ENCODE data around the gene ZC3H10. TPM values are rescaled to one million over a fixed set of nuclear protein-coding genes. Genes with fewer than 3 reads are reported as not detected.
A peak's percentile ranks its signal among the peaks of the same experiment; 100 is the strongest.

Gene ZC3H10
- total and polyA plus RNA-seq, 2 of the 4 experiments (the other 2 are of a cell fraction), result 1.5 to 3.6 TPM

GRCh38 chr12:56104815-56105608, 13.1 kb upstream of the ZC3H10 start (continued):
- peak; percentile 19; the same call in 1 of the 2 replicates for TF ChIP-seq USF2 (IDR thresholded peaks at IDR 0.05; ENCODE audit: low read depth, low read length)

- Histone ChIP-seq H3K27ac (ENCODE audit: insufficient read depth, low read length) (no peak overlapping the region), H3K27me3 (ENCODE audit: control insufficient read depth, insufficient read depth, low read length) (no peaks in the 10 kb centered on the region), H2BK15ac (ENCODE audit: low read depth, low read length) (no peak overlapping the region), H2AFZ (replicated peaks; ENCODE audit: low read length, poor library complexity) (no peak overlapping the region), H3K79me1 (ENCODE audit: low read depth in 1 of 2, low read length in 2 of 2) (peaks cover 17 to 28% of the 10 kb centered on the region in 2 experiments; a peak in 3 of 4 replicates), H3K23ac (ENCODE audit: low read depth, low read length) (peak overlapping the region; percentile 91), H3K36me3 (ENCODE audit: control insufficient read depth, insufficient read depth, low read length) (peaks cover 25% of the 10 kb centered on the region), H4K20me1 (ENCODE audit: insufficient read depth, low read length) (peaks cover 12% of the 10 kb centered on the region), H3K56ac (ENCODE audit: extremely low read depth, insufficient read depth, low read length) (peak overlapping the region; percentile 50), H3K4me3 (ENCODE audit: insufficient read depth, low read depth, low read length) (peak overlapping the region; percentile 88), H2AK9ac (replicated peaks; ENCODE audit: low read depth, low read length, poor library complexity) (no peak overlapping the region), H2AK5ac (ENCODE audit: low read depth, low read length) (peak overlapping the region; percentile 52; the same call in 1 of the 2 replicates), H4K8ac (ENCODE audit: low read depth in 2 of 2, low read length in 2 of 2) (0 out of 4 replicates have a peak overlapping the region, but pooled peaks of 1 of the 2 experiments have one; percentile 85), H3K18ac (ENCODE audit: low read depth, low read length) (no peak overlapping the region), H3K9ac (ENCODE audit: low read depth, low read length) (peak overlapping the region; percentile 97), H3K4ac (ENCODE audit: low read depth, low read length) (peak overlapping the region; percentile 31; the same call in 1 of the 2 replicates), H4K5ac (ENCODE audit: low read depth, low read length) (no peak overlapping the region), H3K4me1 (ENCODE audit: control insufficient read depth, insufficient read depth, low read length) (peaks cover 5% of the 10 kb centered on the region; the same call in 1 of the 2 replicates), H4K91ac (ENCODE audit: insufficient read depth, low read depth, low read length) (no peak overlapping the region), H3K9me3 (ENCODE audit: control insufficient read depth, insufficient read depth, low read length) (no peaks in the 10 kb centered on the region), H3K4me2 (ENCODE audit: low read depth, low read length) (peak overlapping the region; percentile 90), H2BK5ac (ENCODE audit: low read depth, low read length, poor library complexity, severe bottlenecking) (no peak overlapping the region), H2BK20ac (ENCODE audit: low read depth, low read length) (no peak overlapping the region), H3K9me1 (ENCODE audit: insufficient read depth, low read length) (0 out of 2 replicates have a peak, but pooled peaks cover 2% of the 10 kb centered on the region), H3K14ac (replicated peaks; ENCODE audit: low read depth, low read length) (peak overlapping the region; percentile 65; the same call in 1 of the 2 replicates), H2BK120ac (ENCODE audit: low read depth, low read length) (no peak overlapping the region)
- no peak for DNase-seq
- in situ Hi-C loops (cut with MboI; ENCODE audit: low sequenced_read_pairs), result no loop called here
- WGBS, 2 experiments (ENCODE audit: extremely low coverage in 2 of 2, insufficient read length in 1 of 2), result no CpG with 5 or more reads among the region's 2 CpGs
- POLR2A ChIA-PET (ENCODE audit: unreplicated experiment), result no interaction called here
- intact Hi-C loops (cut with micrococcal nuclease), result loop anchor here (1.0 to 10.0 kb wide), 3 partner anchors 111 to 367 kb away; partner anchors contain the start of genes ORMDL2, SARNP and SUOX
- no peak for ATAC-seq (ENCODE audit: low read depth)
- CTCF ChIA-PET, result no interaction called here
- dilution Hi-C loops (cut with HindIII; ENCODE audit: low sequenced_read_pairs, unreplicated experiment), result no loop called here
- BruUV-seq (replicated peaks), result no TSS peak
- TF ChIP-seq CEBPB (IDR thresholded peaks at IDR 0.05; ENCODE audit: low read depth, low read length) (no peak), SMC3 (IDR thresholded peaks at IDR 0.05; ENCODE audit: low read depth, low read length) (no peak), POLR2A (IDR thresholded peaks at IDR 0.05; ENCODE audit: low read depth, low read length) (no peak), CTCF (conservative IDR thresholded peaks at IDR 0.05; ENCODE audit: low read depth, low read length) (no peak), FOS (IDR thresholded peaks at IDR 0.05; ENCODE audit: low read depth, low read length) (no peak), NFE2L2 (IDR thresholded peaks at IDR 0.05; ENCODE audit: low read depth, low read length) (no peak), USF2 (IDR thresholded peaks at IDR 0.05; ENCODE audit: low read depth, low read length) (no peak), RAD21 (IDR thresholded peaks at IDR 0.05; ENCODE audit: low read length) (no peak), ELK1 (IDR thresholded peaks at IDR 0.05; ENCODE audit: borderline replicate concordance, low read depth, low read length) (no peak), MXI1 (IDR thresholded peaks at IDR 0.05; ENCODE audit: borderline replicate concordance, low read depth, low read length) (no peak), RFX5 (IDR thresholded peaks at IDR 0.05; ENCODE audit: low read depth, low read length) (no peak)
Observed at GRCh38 chr12:56105609-56105902, 12.5 kb upstream of the ZC3H10 start.

Data from IMR-90 (cell line).